CD4-positive, alpha-beta T cell treated with Interleukin-6 for 4 hours (primary cell): Measurements from ENCODE around the gene ZNF284.
A peak's percentile ranks its signal among the peaks of the same experiment; 100 is the strongest.
"Not testable (repeated sequence)": the region's sequence is repeated elsewhere in the genome, so short reads cannot be mapped to it uniquely, and the experiment has no call there.

Source experiments
- DNase-seq: peaks from one replicate; pipeline ENCODE4 v3.0.0-alpha.2; 2020; ENCODE audit warnings: mixed read lengths

Gene ZNF284

DNA sequence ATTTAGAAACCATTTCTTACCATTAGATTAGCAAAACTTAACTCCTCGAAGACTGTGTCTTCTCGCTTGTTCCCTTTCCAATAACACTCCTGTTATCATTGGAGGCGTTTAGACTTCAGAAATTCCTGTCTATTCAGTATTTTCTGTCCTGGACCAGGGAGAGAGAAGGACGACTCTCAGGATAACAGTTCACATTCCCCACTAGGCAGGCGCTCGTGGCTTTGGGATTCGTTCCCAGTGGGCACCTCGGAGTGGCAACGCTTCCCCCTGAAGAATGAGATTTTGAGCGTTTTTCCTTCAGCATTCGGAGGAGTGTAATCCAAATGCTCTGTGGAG, 40.8 kb downstream of the ZNF284 start:
- no peak for DNase-seq

DNA sequence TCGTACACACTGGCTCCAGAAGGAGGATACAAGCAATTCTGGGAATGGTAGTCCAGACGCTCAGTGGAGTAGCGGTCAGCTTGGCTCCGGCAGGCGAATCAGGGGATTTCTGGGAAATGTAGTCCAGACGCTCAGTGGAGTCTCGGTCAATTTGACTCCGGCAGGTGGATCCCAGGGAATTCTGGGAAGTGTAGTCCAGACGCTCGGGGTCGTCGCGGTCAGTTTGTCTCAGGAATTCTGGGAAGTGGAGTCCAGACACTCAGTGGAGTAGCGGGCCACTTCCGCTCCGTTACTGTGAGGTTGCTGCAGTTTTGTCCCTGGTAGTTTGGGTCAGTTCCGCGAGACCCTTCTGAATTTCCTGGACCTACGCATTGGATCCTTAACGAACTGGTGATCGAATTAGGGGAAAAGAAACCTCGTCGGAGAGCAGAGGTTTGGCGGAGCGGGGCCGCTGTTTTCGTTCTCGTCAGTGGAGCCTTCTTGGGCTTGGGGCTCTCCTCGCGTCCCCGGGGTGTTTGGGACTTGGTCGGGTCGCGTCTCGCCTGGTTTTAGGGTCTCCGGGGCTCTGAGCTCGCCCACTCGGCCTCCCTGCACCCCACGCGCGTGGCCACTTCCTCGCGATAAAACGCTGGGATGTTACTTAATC, 41.3 kb downstream of the ZNF284 start, which contains the start of gene ZNF225:
TSS of gene ZNF225 (plus strand) at position 262 of the 646 bp plus-strand sequence. CDS start 2,429 bp downstream, outside the sequence.
- peak; percentile 87 for DNase-seq

DNA sequence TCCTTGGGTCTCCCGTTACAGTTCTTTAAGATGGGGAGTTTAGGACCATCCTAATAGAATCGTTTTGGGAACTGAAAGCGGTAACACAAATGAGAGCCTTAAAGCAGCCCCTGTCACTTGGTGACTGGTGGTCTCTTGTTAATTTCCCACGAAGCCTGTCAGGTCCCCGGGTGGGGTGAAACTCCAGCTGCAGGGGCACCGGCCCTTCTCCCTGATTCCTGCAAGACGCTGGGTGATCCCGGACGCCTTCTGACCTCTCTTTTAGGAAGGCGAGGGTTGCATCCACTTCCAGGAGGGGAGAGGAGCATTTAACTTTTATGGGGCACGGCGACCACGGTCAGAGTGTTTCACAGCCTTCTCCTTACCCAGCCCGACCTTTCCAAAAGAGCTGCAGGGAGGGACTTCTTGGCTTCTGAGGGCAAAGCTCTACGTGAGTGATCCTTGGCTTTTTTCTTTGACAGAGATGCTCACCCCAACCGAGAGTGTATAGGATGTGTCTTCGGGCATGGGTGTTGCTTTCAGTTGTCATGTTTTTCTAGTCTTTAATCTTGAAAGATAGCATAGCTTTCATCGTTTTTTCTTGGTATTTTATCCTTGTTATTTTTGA, 41.9 kb downstream of the ZNF284 start:
- no peak for DNase-seq

DNA sequence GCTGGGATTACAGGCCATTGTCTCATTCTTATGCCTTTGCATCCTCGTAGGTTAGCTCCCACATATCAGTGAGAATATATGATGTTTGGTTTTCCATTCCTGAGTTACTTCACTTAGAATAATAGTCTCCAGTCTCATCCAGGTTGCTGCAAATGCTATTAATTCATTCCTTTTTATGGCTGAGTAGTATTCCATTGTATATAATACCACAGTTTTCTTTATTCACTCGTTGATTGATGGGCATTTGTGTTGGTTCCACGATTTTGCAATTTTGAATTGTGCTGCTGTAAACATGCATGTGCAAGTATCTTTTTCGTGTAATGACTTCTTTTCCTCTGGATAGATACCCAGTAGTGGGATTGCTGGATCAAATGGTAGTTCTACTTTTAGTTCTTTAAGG, 49.2 kb downstream of the ZNF284 start:
- DNase-seq: not testable (repeated sequence)

DNA sequence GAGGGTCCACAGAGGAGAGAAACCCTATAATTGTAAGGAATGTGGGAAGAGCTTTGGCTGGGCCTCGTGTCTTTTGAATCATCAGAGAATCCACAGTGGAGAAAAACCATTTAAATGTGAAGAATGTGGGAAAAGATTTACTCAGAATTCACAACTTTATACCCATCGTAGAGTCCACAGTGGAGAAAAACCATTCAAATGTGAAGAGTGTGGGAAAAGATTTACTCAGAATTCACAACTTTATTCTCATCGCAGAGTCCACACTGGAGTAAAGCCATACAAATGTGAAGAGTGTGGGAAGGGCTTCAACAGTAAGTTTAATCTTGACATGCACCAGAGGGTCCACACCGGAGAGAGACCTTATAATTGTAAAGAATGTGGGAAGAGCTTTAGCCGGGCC, 60.0 kb downstream of the ZNF284 start:
- no peak for DNase-seq
